K562 (cell line): ENCODE data around the gene NOSIP. TPM values are rescaled to one million over a fixed set of nuclear protein-coding genes. Genes with fewer than 3 reads are reported as not detected.

Experiments
- ADNP ChIP-seq: fragments of 200-800 bp; sonication (Bioruptor generic); IDR thresholded peaks from 2 replicates; pipeline ENCODE4 v1.6.1; 2016; ENCODE audit warnings: missing genetic modification characterization, missing compliant biosample characterization
- GABPB2 ChIP-seq: fragments of 250-450 bp; sonication (Bioruptor Pico); conservative IDR thresholded peaks from 2 replicates; pipeline ENCODE4 v1.5.1; 2021; ENCODE audit warnings: mild to moderate bottlenecking
- KDM1A ChIP-seq, 2 experiments: fragments of 450-650 bp; IDR thresholded peaks; 2 replicates each; pipeline ENCODE4 v1.6.1; 2016; ENCODE audit warnings: mild to moderate bottlenecking in 2 of 2
- MXI1 ChIP-seq: IDR thresholded peaks from 2 replicates; pipeline ENCODE4 v1.6.1; 2011; ENCODE audit warnings: low read depth, mild to moderate bottlenecking, improper control_type of control experiment, low read length
- PKNOX1 ChIP-seq: fragments of 450-650 bp; IDR thresholded peaks from 2 replicates; pipeline ENCODE4 v1.6.1; 2016
- PREB ChIP-seq: sonication (generic); formaldehyde crosslinking; IDR thresholded peaks from 2 replicates; pipeline ENCODE4 v1.8.1; 2023; ENCODE audit warnings: mild to moderate bottlenecking, missing genetic modification reagents
- RHOXF2B ChIP-seq: fragments of 250-450 bp; sonication (Bioruptor Pico); conservative IDR thresholded peaks from 2 replicates; pipeline ENCODE4 v1.5.1; 2021
- ZBTB12 ChIP-seq: fragments of 250-450 bp; sonication (Bioruptor Pico); IDR thresholded peaks from 2 replicates; pipeline ENCODE4 v1.4.0; 2020
- ZNF217 ChIP-seq: sonication (generic); formaldehyde crosslinking; IDR thresholded peaks from 2 replicates; pipeline ENCODE4 v1.8.0; 2022; ENCODE audit warnings: mild to moderate bottlenecking, missing genetic modification reagents
- ZNF24 ChIP-seq: fragments of 450-650 bp; IDR thresholded peaks from 2 replicates; pipeline ENCODE4 v1.6.1; 2016
- ZNF384 ChIP-seq: IDR thresholded peaks from 2 replicates; pipeline ENCODE4 v1.6.1; 2012; ENCODE audit warnings: low read depth, low read length, improper control_type of control experiment
- ZNF436 ChIP-seq: fragments of 250-450, 450-650 bp; sonication (Bioruptor Pico); formaldehyde crosslinking; IDR thresholded peaks from 2 replicates; pipeline ENCODE4 v1.7.0; 2020; ENCODE audit warnings: mild to moderate bottlenecking
- polyA plus RNA-seq, 8 experiments: library from polyadenylated mRNA; depleted of rRNA in 4 of 8; stranded (reverse) in 5 of 8; unstranded in 3 of 8; fragments of >200 nt; fragmentation: Nextera tagmentation in 2 of 8; fragmentation: Illumina TruSeq in 1 of 8; extraction: Ambion mirVana in 2 of 8; extraction: Trizol in 1 of 8; gene quantifications; 2 replicates each; pipeline versions ENCODE4 v1.2.1 to v1.2.3, GENCODE V29; 2011 to 2014; ENCODE audit warnings: inconsistent platforms in 1 of 8, missing spikeins in 1 of 8
- total RNA-seq, 7 experiments: library from RNA; depleted of rRNA in 6 of 7; stranded (reverse); fragments of >200 nt in 6 of 7; fragmentation: Illumina TruSeq in 2 of 7; extraction: Trizol in 2 of 7; gene quantifications; 2 replicates each; pipeline versions ENCODE4 v1.2.1 to v1.2.3, GENCODE V29; 2011 to 2021; ENCODE audit warnings: low replicate concordance in 1 of 7
- TF ChIP-seq, protein P1 (sequence below): sonication (generic); formaldehyde crosslinking; IDR thresholded peaks from 2 replicates; pipeline ENCODE4 v1.8.1; 2023; ENCODE audit warnings: mild to moderate bottlenecking, missing genetic modification reagents

The NOSIP gene
- total and polyA plus RNA-seq, 9 of the 15 experiments (the other 6 are each of a cell fraction or from before 2014, with no cell fraction given), result 14.4 to 153 (median 79.9) TPM

DNA sequence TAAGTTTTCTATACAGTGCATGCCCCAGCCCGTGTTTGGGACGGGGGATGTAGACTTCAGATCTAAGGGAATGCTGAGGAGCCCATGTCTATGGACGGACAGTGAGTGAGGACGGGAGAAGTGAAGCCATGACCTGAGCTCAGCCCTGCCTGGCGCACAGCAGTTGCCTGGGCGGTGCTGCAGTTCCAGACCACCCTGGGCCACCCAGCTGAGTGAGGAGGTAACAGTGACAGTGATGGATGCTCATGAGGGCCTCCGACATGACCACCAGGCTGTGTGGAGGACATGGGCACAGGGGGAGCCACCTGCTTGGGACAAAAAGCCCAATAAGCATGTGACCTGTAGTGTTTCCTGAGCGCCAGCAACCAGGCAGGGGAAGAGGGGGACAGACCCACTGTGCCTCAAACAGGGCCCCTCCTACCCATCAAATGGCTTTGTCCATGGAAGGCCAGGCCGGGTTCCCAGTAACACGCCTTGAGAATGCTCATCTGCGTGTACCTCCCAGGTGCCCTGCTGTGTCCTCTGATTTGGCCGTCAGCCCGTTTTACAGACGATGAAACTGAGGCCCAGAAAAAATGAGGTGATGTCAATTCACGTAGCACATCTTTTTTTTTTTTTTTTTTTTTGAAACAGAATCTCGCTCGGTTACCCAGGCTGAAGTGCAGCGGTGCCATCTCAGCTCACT lies 22.6 kb downstream of the NOSIP start (continued):
- TF ChIP-seq, protein P1, sequence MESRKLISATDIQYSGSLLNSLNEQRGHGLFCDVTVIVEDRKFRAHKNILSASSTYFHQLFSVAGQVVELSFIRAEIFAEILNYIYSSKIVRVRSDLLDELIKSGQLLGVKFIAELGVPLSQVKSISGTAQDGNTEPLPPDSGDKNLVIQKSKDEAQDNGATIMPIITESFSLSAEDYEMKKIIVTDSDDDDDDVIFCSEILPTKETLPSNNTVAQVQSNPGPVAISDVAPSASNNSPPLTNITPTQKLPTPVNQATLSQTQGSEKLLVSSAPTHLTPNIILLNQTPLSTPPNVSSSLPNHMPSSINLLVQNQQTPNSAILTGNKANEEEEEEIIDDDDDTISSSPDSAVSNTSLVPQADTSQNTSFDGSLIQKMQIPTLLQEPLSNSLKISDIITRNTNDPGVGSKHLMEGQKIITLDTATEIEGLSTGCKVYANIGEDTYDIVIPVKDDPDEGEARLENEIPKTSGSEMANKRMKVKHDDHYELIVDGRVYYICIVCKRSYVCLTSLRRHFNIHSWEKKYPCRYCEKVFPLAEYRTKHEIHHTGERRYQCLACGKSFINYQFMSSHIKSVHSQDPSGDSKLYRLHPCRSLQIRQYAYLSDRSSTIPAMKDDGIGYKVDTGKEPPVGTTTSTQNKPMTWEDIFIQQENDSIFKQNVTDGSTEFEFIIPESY (CRISPR knock-in tag), result peak; percentile 81; the same call in 1 of the 2 replicates
- TF ChIP-seq GABPB2 (no peak), RHOXF2B (CRISPR knock-in tag) (no peak), ZNF436 (CRISPR knock-in tag) (no peak), ZBTB12 (CRISPR knock-in tag) (no peak), MXI1 (no peak), ADNP (peak; percentile 66; the same call in 1 of the 2 replicates), KDM1A (IDR thresholded peaks at IDR 0.05) (peak; percentile 21 to 69; a peak in 1 of 4 replicates), PREB (CRISPR knock-in tag) (no peak), ZNF384 (no peak), ZNF24 (0 out of 2 replicates have a peak, but pooled peaks have one; percentile 18), ZNF217 (CRISPR knock-in tag) (no peak), PKNOX1 (peak; percentile 51; the same call in 1 of the 2 replicates)
- TF ChIP-seq, all 486 proteins: peak for 8
